ENCODE results near the gene MACROD2.

GRCh38 chr20:15811951-15812350 is 1816.6 kb downstream of the MACROD2 start:
- TF ChIP-seq POLR2A (IDR thresholded peaks at IDR 0.05; ENCODE audit: low read depth, low read length) = no peak
- TF ChIP-seq TAF1 (IDR thresholded peaks at IDR 0.05; ENCODE audit: low read depth, low read length) = no peak
- no peak for TF ChIP-seq POLR2AphosphoS5 (IDR thresholded peaks at IDR 0.05; ENCODE audit: low read depth, low read length)
- TF ChIP-seq POU2F2 (IDR thresholded peaks at IDR 0.05; ENCODE audit: low read depth, low read length) = no peak
- no peak for TF ChIP-seq PAX5 (IDR thresholded peaks at IDR 0.05; ENCODE audit: insufficient read depth, low read length, severe bottlenecking)
- no peak for TF ChIP-seq SPI1 (IDR thresholded peaks at IDR 0.05; ENCODE audit: low read depth, low read length)
